ENCODE results near the gene PPM1H.

PPM1H gene

DNA sequence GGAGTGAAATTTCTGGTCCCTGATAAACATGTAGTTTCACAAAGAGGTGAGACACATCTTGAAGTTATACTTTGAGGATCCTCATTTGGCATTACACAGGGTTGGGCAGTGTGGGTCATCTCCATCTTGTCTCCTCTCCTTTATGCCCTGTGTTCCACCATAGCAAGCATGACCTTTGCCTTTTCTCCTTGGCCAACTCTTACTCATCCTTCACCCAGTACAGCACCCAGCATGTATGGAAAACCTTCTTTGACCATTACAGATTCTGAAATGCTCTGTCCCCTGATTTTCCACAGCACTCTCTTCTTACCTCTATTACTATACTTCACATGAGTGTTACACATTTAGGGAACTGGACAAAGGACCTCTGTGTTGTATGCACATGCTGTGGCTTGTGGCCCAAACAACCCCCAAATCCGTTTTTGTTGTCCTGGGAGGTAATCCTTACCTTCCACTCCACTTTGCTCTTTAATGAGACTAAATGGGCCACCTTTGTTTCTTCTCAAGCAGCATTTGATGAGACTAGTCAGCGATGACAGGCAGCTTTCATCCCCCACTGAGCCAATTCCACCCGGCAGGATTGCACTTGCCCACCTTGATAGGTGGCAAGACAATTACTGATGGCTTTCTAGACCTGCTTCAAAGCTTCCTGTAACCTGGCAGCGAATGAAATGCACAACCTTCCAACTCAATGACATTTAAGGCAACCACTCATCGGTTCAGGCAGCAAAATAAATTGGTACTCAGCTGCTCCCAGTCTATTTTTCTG lies 304.8 kb downstream of the PPM1H start:
- in situ Hi-C loops (cut with HindIII; ENCODE audit: low sequenced_read_pairs): no loop called here

- in situ Hi-C loops (cut with HindIII; ENCODE audit: low sequenced_read_pairs): no loop called here
Measured at GRCh38 chr12:62629413-62629812, 305.5 kb downstream of the PPM1H start.

DNA sequence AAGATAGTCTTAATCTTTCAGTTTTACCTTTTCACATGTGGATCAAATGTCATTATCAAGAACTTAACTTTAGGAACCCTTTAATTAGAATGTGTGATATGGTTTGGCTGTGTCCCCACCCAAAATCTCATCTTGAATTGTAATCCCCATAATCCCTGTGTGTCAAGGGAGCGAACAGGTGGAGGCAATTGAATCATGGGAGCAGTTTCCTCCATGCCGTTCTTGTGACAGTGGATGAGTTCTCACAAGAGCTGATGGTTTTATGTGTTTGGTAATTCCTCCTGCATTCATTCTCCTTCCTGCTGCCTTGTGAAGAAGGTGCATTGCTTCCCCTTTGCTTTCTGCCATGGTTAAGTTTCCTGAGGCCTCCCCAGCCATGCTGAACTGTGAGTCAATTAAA lies 307.8 kb downstream of the PPM1H start:
- in situ Hi-C loops (cut with HindIII; ENCODE audit: low sequenced_read_pairs): no loop called here

- in situ Hi-C loops (cut with HindIII; ENCODE audit: low sequenced_read_pairs): no loop called here
Measured at GRCh38 chr12:62625228-62625627, 309.7 kb downstream of the PPM1H start.

- in situ Hi-C loops (cut with HindIII; ENCODE audit: low sequenced_read_pairs): no loop called here
Measured at GRCh38 chr12:62622177-62622576, 312.8 kb downstream of the PPM1H start.

- in situ Hi-C loops (cut with HindIII; ENCODE audit: low sequenced_read_pairs): no loop called here
Measured at GRCh38 chr12:62621101-62621638, 313.8 kb downstream of the PPM1H start.

- in situ Hi-C loops (cut with HindIII; ENCODE audit: low sequenced_read_pairs): no loop called here
Measured at GRCh38 chr12:62618930-62619329, 316.0 kb downstream of the PPM1H start.

DNA sequence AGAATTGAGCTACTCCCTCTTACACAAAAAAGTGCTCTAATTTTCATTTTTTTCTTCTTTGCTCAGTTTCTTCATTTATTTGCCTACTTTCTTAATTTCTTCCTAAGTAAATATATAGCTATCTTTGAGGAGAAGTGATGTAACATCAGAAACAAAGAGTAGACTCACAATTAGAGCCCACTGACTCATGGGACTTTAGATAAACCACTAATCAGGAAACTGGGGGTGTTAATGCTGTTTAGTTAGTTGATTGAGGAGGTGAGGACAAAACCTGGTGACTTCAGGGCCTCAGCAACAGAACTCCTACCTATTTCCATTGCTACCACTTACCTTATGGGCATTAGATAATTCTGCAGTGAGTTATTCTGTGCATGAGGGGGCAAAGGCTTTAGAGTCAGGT lies 316.6 kb downstream of the PPM1H start:
- in situ Hi-C loops (cut with HindIII; ENCODE audit: low sequenced_read_pairs): no loop called here

DNA sequence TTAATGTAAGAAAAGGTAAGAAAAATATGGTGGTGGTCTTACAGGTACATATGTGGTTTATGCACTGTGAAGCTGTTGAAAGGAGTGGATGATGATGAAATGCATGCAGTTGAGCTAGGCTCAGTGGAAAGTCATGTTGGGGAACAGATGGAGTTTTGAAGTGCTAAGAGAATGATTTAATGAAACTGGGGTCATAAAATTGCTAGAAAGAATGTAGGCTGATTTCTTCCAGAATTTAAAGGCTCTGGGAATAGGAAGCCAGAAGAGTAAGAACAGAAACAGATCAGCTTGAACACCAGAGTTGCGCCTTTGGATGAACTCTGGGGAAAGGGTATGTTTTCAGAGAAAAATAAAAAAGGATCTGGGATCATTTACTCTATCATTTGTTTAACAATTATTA lies 321.9 kb downstream of the PPM1H start:
- in situ Hi-C loops (cut with HindIII; ENCODE audit: low sequenced_read_pairs): no loop called here

DNA sequence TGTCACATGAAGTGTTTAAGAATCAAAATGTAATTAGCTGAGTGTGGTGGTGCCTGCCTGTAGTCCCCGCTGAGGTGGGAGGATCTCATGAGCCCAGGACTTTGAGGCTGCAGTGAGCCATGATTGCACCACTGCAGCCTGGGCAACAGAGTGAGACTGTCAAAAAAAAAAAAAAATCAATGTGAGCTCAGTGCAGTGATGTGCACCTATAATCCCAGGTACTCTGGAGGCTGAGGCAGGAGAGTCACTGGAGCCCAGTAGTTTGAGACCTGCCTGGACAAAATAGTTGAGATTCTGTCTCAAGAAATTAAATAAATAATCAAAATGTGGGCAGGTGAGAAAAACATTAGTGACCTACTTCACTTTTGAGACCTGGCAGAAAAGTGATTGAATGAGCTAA lies 328.3 kb downstream of the PPM1H start:
- in situ Hi-C loops (cut with HindIII; ENCODE audit: low sequenced_read_pairs): no loop called here

DNA sequence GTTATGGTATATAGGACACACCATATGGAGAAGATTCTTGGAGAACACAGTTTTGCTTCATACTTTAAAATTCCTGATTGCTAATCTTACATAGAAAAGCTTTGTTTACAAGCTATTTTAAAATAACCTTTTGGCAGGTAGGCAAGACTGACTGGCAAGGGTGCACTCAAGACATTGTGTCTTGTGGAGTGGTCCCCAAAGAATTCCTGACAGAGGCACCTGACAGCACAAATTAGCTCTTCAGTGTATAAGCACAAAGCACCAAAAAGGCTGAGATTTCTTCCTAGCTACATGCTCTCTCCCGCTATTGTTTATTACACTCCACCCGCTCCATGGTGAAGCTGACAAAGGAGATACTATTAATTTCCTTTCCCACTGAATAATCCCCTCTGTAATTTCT lies 329.0 kb downstream of the PPM1H start:
- in situ Hi-C loops (cut with HindIII; ENCODE audit: low sequenced_read_pairs): no loop called here

DNA sequence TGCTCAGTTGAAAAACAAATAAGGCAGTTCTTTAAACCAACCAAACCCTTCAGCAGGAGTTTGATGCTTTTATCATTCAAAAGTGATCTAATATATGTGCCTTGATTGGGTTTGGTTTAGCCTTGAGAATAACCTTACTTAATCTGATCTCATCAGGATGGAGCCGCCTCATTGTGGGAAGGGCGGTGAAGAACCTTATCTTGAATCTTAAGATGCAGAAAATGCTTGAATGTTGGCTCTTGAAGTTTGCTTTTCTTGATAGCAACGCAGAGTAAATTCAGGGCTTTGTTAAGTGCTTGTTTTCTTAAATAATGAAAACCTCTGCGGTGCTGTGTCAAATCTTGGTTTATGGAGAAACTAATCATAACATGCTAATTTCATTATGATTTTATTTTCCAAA lies 330.1 kb downstream of the PPM1H start:
- in situ Hi-C loops (cut with HindIII; ENCODE audit: low sequenced_read_pairs): no loop called here

GRCh38 chr12:62604373-62604772 lies 330.6 kb downstream of the PPM1H start:
- in situ Hi-C loops (cut with HindIII; ENCODE audit: low sequenced_read_pairs): no loop called here

- in situ Hi-C loops (cut with HindIII; ENCODE audit: low sequenced_read_pairs): no loop called here
Measured at GRCh38 chr12:62603811-62604098, 331.2 kb downstream of the PPM1H start.

GRCh38 chr12:62603061-62603810 lies 331.7 kb downstream of the PPM1H start:
- in situ Hi-C loops (cut with HindIII; ENCODE audit: low sequenced_read_pairs): no loop called here

DNA sequence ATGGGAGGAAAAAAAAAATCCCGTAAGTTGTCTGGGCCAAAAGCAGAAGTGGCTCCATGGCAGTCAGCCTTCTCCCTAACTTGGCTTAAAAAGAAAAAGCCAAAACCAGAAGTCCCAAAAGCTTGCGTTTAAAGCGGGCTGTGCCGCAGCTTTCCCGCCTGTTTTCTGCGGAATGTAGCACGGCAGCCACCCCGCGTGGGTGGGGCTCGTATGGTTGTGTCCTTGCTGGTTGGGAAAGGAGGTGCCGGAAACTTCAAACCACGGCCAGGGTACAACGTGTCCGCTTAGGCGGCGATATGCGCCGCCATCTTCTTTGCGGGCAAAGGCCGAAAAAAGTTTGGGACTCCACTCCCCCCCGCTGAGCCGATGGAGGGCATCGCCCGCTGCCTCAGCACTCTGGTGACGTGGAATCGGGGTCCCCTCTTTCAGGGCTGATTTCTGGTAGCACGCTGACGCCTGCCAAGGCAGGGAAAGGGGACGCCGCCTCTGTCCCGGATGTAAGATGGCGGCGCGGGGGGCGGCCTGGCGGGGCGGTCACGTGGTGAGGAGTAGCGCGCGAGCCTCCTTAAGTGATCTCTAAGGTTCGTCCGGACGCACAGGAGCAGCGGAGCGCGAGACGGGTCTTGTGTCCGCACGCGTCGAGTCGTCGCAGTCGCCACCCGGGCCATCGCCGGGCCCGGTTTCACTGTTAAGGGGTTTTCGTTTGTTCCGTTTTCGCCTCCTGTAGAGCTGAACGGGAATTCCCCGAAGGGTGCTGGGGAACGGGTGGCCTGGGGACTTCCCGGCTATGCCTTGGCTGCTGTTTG lies 332.5 kb downstream of the PPM1H start:
- in situ Hi-C loops (cut with HindIII; ENCODE audit: low sequenced_read_pairs): no loop called here

- in situ Hi-C loops (cut with HindIII; ENCODE audit: low sequenced_read_pairs): no loop called here
Measured at GRCh38 chr12:62601765-62602164, 333.2 kb downstream of the PPM1H start.

GRCh38 chr12:62599854-62600437 lies 335.0 kb downstream of the PPM1H start:
- in situ Hi-C loops (cut with HindIII; ENCODE audit: low sequenced_read_pairs): no loop called here

DNA sequence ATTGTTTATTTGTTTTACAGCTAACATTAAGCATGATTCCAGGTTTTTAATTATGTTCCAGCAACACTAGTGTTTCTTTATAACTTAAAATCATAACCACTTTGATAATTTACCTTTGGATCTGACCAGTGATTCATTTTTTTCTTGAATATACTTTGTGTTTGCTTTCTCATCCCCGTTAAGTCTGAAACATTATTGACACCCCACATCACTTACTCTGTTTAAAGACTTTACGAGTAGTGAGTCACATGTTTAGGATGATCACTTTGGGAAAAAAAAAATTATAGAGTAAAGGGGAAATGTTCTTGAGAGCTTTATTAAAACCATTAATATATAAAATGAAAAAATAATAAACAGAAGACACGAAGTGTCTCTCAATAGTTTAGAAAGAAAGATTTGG lies 336.1 kb downstream of the PPM1H start:
- in situ Hi-C loops (cut with HindIII; ENCODE audit: low sequenced_read_pairs): no loop called here

GRCh38 chr12:62597253-62597652 lies 337.7 kb downstream of the PPM1H start:
- in situ Hi-C loops (cut with HindIII; ENCODE audit: low sequenced_read_pairs): no loop called here
